GM18907 (cell line): ENCODE measurements around the gene ZNF486.
"Not testable (repeated sequence)": the region's sequence is repeated elsewhere in the genome, so short reads cannot be mapped to it uniquely, and the experiment has no call there.

Source experiments
- ATAC-seq: cut with Tn5 transposase; IDR thresholded peaks from one replicate; pipeline ENCODE4 v1.9.1; 2021; ENCODE audit warnings: mild to moderate bottlenecking, moderate library complexity; ENCODE audit not compliant: unreplicated experiment

ZNF486 gene

GRCh38 chr19:20221605-20222004 lies 54.6 kb downstream of the ZNF486 start:
- not testable (repeated sequence) for ATAC-seq

GRCh38 chr19:20233105-20233504 lies 66.1 kb downstream of the ZNF486 start:
- ATAC-seq = no peak

DNA sequence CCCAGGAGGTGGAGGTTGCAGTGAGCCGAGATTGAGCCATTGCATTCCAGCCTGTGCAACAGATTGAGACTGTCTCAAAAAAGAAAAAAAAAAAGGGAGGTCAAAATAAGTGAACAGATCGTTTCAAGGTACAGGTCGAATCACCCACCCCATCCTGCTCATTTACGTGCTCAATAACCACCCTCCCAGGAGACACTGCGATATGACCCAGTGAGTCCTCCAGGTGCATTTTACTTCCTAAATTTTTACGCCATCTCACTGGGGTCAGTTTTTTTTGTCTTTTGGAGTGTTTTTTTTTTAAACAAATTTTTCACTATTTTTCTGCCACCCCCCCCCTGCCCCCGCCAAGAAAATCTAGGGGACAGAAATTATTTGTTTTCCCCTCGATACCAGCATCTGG lies 68.1 kb downstream of the ZNF486 start:
- no peak for ATAC-seq

GRCh38 chr19:20237773-20238623 lies 71.0 kb downstream of the ZNF486 start:
- peak; percentile 92 for ATAC-seq

DNA sequence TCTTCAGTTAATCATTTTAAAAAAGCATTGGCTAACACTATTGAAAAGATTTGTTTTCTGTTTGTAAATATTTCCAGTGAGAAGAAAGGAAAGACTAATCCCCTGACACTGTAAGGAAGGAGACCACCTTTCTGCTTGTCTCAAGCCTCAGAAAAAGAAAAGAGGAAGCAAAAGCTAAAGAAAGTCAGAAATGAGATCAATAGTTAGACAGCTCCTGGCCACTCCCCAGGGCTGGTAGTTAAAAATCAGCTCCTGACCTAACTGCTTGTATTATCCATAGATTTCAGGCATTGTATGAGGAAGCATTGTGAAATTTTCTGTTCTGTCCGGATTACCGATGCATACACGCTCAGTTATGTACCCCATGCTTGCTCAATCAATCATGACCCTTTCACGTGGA lies 76.6 kb downstream of the ZNF486 start:
- no peak for ATAC-seq

DNA sequence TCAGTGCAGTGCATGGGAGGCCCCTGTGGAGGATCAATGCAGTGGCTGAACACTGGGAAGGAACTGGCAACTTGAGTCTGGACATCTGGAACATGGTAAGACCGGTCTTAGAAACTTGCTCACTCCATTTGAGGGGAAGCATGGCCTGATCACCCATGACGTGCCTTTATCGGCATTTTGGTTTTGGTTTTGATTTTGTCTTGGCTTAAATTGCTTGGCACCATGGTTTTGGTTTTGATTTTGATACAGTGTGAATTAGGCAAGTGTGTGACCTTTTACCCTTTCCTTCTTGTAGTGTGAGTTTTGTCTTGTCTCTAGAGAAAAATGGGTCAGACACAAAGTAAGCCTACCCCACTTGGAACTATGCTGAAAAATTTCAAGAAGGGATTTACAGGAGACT lies 77.3 kb downstream of the ZNF486 start:
- ATAC-seq = no peak

DNA sequence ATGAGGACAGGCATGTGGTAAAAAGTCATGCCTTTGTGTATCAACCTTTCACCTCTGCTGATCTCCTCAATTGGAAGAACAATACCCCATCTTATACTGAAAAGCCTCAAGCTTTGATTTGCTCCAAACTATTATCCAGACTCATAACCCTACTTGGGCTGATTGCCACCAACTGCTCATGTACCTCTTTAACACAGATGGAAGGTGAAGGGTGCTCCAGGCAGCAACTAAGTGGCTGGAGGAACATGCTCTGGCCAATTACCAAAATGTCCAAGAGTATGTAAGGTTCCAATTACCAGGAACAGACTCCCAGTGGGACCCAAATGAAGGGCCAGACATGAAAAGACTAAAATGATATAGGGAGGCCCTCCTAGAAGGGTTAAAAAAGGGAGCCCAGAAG lies 78.3 kb downstream of the ZNF486 start:
- no peak for ATAC-seq

GRCh38 chr19:20247016-20247683 lies 80.1 kb downstream of the ZNF486 start:
- no peak for ATAC-seq

DNA sequence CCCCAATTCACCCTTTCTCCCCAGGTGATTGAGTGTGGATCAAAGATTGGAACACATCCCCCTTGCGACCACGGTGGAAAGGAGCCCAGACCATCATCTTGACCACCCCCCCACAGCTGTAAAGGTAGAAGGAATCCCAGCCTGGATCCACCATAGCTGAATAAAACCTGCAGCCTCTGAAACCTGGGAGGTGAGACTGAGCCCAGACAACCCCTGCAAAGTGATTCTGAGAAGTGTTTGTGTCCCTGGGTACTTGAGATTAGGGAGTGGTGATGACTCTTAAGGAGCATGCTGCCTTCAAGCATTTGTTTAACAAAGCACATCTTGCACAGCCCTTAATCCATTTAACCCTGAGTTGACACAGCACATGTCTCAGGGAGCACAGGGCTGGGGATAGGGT lies 81.2 kb downstream of the ZNF486 start:
- ATAC-seq = not testable (repeated sequence)
